ENCODE results near the gene XIAP. TPM values are rescaled to one million over a fixed set of nuclear protein-coding genes. Genes with fewer than 3 reads are reported as not detected.
A peak's percentile ranks its signal among the peaks of the same experiment; 100 is the strongest.
"Not testable (repeated sequence)": the region's sequence is repeated elsewhere in the genome, so short reads cannot be mapped to it uniquely, and the experiment has no call there.

The XIAP gene
- total RNA-seq, 1 donor from 2014 or later: 24.9 TPM

- Histone ChIP-seq H3K9me3 (replicated peaks) (no peaks in the 10 kb centered on the region), H3K36me3 (no peaks in the 10 kb centered on the region), H3K4me1 (no peaks in the 10 kb centered on the region), H3K4me3 (no peak overlapping the region), H3K27ac (replicated peaks) (no peak overlapping the region), H3K27me3 (ENCODE audit: low read depth) (no peaks in the 10 kb centered on the region)
- intact Hi-C loops (cut with micrococcal nuclease): no loop called here
- no peak for DNase-seq
- no peak for TF ChIP-seq CTCF (IDR thresholded peaks at IDR 0.05; ENCODE audit: borderline replicate concordance)
These were observed 36.9 kb upstream of the XIAP start for GRCh38 chrX:123822965-123823364.

GRCh38 chrX:123830309-123830708, 29.5 kb upstream of the XIAP start:
- TF ChIP-seq CTCF (IDR thresholded peaks at IDR 0.05; ENCODE audit: borderline replicate concordance): no peak
- Histone ChIP-seq H3K36me3 (no peaks in the 10 kb centered on the region), H3K27ac (replicated peaks) (no peak overlapping the region), H3K27me3 (ENCODE audit: low read depth) (no peaks in the 10 kb centered on the region), H3K4me1 (no peaks in the 10 kb centered on the region), H3K9me3 (replicated peaks) (no peaks in the 10 kb centered on the region), H3K4me3 (no peak overlapping the region)
- DNase-seq: no peak
- intact Hi-C loops (cut with micrococcal nuclease): no loop called here

GRCh38 chrX:123833387-123833786, 26.5 kb upstream of the XIAP start:
- intact Hi-C loops (cut with micrococcal nuclease): no loop called here
- no peaks in the 10 kb centered on the region for H3K9me3 ChIP-seq (replicated peaks)
- DNase-seq: no peak
- no peaks in the 10 kb centered on the region for H3K36me3 ChIP-seq
- no peak overlapping the region for H3K4me3 ChIP-seq
- TF ChIP-seq CTCF (IDR thresholded peaks at IDR 0.05; ENCODE audit: borderline replicate concordance): peak; percentile 74
- H3K27me3 ChIP-seq (ENCODE audit: low read depth): no peaks in the 10 kb centered on the region
- H3K27ac ChIP-seq (replicated peaks): no peak overlapping the region
- H3K4me1 ChIP-seq: no peaks in the 10 kb centered on the region

- no peak overlapping the region for H3K27ac ChIP-seq (replicated peaks)
- TF ChIP-seq CTCF (IDR thresholded peaks at IDR 0.05; ENCODE audit: borderline replicate concordance): no peak
- intact Hi-C loops (cut with micrococcal nuclease): no loop called here
These were observed 25.7 kb upstream of the XIAP start for GRCh38 chrX:123834116-123834515.

GRCh38 chrX:123835661-123836371, 24.0 kb upstream of the XIAP start:
- TF ChIP-seq CTCF (IDR thresholded peaks at IDR 0.05; ENCODE audit: borderline replicate concordance): no peak

More at GRCh38 chrX:123834116-123834515, 25.7 kb upstream of the XIAP start:
- Histone ChIP-seq H3K27me3 (ENCODE audit: low read depth) (no peaks in the 10 kb centered on the region), H3K4me1 (no peaks in the 10 kb centered on the region), H3K9me3 (replicated peaks) (no peaks in the 10 kb centered on the region), H3K36me3 (no peaks in the 10 kb centered on the region), H3K4me3 (no peak overlapping the region)
- DNase-seq: no peak

GRCh38 chrX:123845129-123845528, 14.7 kb upstream of the XIAP start:
- H3K36me3 ChIP-seq; H3K4me1 ChIP-seq; H3K4me3 ChIP-seq; intact Hi-C loops (cut with micrococcal nuclease); H3K27ac ChIP-seq (replicated peaks); H3K27me3 ChIP-seq (ENCODE audit: low read depth); DNase-seq; H3K9me3 ChIP-seq (replicated peaks): not testable (repeated sequence)

More at GRCh38 chrX:123835661-123836371, 24.0 kb upstream of the XIAP start:
- Histone ChIP-seq H3K9me3 (replicated peaks) (no peaks in the 10 kb centered on the region), H3K4me1 (no peaks in the 10 kb centered on the region), H3K36me3 (no peaks in the 10 kb centered on the region), H3K27ac (replicated peaks) (no peak overlapping the region), H3K27me3 (ENCODE audit: low read depth) (no peaks in the 10 kb centered on the region), H3K4me3 (no peak overlapping the region)
- intact Hi-C loops (cut with micrococcal nuclease): no loop called here
- no peak for DNase-seq
